Jurkat, Clone E6-1 (cell line): ENCODE data around the gene BEST3. TPM values are rescaled to one million over a fixed set of nuclear protein-coding genes. Genes with fewer than 3 reads are reported as not detected.

Source experiments
- DNase-seq: peaks from one replicate; pipeline ENCODE4 v3.0.0-alpha.2; 2011; ENCODE audit warnings: low read depth, low spot score
- H3K4me3 ChIP-seq: 2 replicates; pipeline ENCODE4 v1.5.1; 2011; ENCODE audit warnings: mild to moderate bottlenecking, low read length, control low read depth, moderate library complexity
- polyA plus RNA-seq: library from polyadenylated mRNA; unstranded; fragments of >200 nt; gene quantifications from one replicate; pipeline ENCODE4 v1.2.1, GENCODE V29; 2012; ENCODE audit warnings: missing spikeins; ENCODE audit not compliant: insufficient read length, insufficient read depth

The BEST3 gene
- polyA plus RNA-seq, result not detected

- no peak within 1 kb of the TSS for H3K4me3 ChIP-seq
- no peak for DNase-seq
These were observed at the start of gene BEST3 for GRCh38 chr12:69698769-69699540. TSS of gene BEST3 (minus strand) at chr12:69699303. CDS start at chr12:69697798, 1,505 bp downstream.

DNA sequence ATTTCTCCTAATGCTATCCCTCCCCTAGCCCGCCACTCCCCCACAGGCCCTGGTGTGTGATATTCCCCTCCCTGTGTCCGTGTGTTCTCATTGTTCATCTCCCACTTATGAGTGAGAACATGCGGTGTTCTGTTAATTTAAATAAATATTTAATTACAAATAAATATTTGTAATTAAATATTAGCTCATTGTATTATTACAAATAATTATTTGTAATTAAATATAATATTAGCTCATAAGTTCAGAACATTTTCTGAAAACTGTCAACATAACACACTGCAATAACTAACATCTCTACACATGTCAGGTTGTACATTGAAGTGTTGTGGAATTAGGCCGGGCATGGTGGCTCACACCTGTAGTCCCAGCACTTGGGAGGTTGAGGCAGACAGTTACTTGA lies 45.0 kb upstream of the BEST3 start:
- no peak overlapping the region for H3K4me3 ChIP-seq
- DNase-seq, result no peak

DNA sequence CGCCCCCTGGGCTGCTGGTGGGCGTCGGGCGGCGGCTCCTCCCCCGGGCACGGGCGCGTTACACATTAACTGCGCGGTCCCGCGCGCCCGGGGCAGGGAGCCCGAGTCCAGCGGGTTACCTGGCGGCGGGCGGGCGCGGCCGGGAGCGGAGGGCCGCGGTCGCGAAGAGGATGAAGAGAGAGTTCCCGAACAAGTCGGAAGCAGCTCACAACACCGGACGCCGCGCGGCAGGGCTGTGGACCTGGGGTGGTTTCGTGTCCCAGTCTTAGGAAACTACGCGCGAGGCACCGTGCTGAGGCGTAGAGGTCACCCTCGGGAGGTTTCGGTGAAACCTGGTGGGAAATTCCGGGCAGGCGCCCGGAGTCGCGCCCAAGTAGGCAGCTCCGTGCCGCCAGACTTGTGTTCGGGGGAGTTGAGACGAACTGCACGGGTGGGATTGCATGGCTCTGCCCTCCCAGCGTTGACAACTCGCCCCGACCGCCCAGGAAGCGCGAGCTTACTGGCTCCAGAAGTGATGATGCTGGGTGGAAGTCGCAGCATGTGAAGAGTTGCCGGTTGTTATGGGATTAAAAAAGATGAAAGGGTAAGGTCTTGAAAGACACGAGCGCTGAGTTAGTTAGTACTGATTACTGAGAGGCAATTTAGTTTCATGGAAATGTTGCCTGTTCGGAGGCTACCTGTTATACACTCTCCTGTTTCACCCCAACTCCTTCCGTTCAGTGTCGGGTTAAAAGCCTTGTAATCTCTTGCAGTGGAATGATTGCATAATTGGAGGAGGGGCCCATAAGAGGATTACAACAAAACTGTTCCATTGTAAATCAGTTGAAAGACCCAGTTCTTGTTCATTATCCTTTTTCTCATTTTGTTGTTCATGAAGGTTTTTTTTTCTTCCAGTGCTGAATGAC lies 40.4 kb upstream of the BEST3 start:
- peak overlapping the region; percentile 79 for H3K4me3 ChIP-seq
- peak; percentile 78 for DNase-seq

DNA sequence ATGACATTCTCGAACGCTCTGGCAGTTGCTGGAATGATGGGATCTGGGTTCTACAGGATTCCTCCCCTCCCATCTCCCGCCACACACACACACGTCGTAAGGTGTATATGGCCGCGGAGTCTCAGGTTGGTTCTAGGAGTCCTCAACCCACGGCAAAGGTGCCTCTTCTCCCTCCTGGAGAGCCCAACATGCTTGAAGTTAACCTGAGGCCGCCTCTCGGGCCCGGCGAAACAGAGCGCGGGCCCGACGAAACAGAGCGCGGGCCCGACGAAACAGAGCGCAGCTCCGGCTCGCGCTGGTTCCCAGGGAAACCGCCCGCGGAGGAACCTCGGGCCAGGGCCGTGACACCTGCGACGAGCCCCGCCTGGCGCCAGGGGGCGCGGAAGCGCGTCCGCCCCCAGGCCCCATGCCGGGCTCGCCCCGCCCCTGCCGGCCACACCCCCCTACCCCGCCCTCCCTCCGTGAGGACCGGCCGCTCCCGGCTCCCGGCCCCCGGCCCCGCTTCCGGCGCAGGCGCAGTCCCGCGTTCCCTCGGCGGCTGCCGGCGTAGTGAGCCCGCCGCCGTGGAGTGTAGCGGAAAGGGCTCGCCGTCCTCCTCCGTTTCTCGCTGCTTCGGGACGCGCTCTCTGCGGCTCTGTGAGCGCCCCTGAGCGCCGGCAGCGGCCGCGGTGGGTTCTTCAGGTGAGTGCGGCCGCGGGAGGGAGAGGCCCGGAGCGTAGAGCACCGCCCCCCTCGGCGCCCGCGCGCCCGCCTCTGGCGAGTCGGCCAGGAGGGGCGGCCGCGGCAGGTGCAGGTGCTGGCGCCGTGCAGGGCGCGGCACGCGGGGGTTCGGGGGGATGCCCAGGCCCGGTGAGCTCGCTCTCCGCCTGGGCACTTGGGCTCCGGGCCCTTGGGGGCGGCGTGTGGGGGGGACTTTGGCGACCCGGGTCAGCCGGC lies 39.5 kb upstream of the BEST3 start, which contains the start of gene RAB3IP:
TSS of gene RAB3IP (plus strand) at position 510 of the 936 bp plus-strand sequence. CDS start 16,549 bp downstream, outside the sequence.
- DNase-seq, result peak; percentile 75
- H3K4me3 ChIP-seq, result peak within 1 kb of the TSS; percentile 79

- no peak for DNase-seq
- H3K4me3 ChIP-seq, result no peak overlapping the region
These were observed 34.5 kb upstream of the BEST3 start for GRCh38 chr12:69733638-69734037.

GRCh38 chr12:69732088-69732487 lies 33.0 kb upstream of the BEST3 start:
- no peak for DNase-seq
- no peak overlapping the region for H3K4me3 ChIP-seq

DNA sequence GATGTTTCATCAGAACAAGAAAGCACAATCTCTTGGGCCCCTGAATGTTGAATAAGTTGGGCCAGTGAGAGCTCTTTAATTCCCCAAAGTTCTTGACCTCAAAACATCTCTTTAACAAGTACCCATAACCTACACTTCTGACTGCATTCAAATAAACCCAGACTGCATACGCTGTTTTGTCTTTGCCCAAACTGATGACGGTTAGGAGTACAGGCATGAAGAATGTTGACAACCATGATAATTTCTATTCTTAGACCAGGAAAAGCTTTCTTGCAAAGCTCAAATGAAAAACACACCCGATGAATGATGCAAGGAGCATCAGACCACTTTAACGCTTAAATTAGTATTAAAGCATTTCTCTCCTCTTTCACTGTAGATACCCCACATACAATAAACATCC lies 27.8 kb upstream of the BEST3 start:
- no peak for DNase-seq
- no peak overlapping the region for H3K4me3 ChIP-seq

DNA sequence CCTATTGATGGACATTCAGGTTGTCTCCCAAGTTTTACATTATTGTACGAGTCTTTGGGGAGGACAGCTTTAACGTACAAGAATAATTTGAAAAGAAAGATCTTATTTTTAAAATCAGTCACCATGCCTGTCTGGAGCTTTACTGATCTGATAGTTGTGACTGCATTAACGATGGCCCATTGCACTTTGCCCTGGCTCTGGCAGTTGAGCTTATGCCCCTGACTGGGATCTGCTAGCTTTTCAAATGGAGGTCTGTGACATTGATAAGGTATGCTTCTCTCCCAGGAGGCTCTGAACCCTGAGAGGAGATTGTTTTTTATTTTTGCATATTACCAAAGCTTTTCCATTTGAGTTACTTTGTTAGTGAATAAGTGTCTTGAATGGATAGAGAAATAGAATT lies 21.6 kb upstream of the BEST3 start:
- no peak for DNase-seq
- H3K4me3 ChIP-seq, result no peak overlapping the region

GRCh38 chr12:69719336-69720316 lies 20.5 kb upstream of the BEST3 start:
- no peak overlapping the region for H3K4me3 ChIP-seq
- DNase-seq, result no peak

DNA sequence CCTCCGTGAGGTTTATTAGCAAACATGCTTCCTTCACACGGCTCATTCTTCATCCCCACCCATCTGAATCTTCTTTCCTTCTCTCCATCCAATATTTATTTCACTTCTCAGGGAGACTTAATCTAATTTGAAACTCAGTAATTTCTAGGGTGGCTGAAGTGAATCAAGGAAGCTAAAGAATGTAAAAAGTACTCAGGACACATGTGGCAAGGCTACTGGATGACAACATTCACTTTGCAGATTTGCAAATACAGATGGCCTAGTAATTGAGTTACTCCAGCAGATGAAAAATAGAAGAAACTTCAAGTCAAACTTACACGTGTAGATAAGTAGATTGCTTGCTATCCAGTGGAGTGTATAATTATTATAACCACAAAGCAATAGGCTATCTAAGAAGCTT lies 15.4 kb upstream of the BEST3 start:
- no peak overlapping the region for H3K4me3 ChIP-seq
- no peak for DNase-seq

DNA sequence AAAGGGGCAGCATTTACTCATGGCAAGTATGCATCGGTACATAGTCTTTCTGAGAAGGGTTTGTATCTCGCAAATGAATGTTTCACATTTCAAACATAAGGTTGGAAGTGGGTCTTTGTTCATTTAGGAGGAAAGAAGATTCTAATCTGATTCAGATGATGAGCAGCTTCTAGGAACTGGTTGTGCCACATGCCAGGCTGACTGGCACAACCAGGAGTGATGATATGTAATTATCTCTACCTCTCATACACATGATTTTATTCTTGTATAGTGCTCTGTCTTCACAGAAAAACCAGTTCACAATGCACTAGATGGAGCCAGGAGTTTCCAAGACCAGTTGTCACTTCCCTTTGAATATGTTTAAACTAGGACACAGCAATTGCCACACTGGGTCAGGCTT lies 13.7 kb upstream of the BEST3 start:
- no peak overlapping the region for H3K4me3 ChIP-seq
- no peak for DNase-seq

- DNase-seq, result no peak
These were observed 9.5 kb upstream of the BEST3 start for GRCh38 chr12:69708649-69709048.

DNA sequence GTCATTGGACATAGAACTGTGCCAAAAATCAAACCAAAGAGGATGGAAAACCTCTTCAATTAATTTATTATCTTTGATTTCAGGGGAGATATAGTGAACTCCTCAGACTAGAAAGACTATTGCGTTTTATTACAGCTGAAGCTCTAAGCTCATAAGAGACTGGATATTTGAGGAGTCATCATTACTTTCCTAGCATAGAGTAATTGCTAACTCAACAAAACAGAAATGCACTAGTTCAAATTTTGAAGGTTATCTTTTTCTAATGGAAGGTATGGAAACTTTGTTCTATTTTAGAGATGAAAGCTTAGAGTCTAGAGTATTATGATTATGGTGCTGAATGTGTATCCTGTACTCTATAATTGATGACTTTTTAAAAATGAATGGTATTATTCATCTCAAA lies 5.3 kb upstream of the BEST3 start:
- no peak overlapping the region for H3K4me3 ChIP-seq
- no peak for DNase-seq

More at GRCh38 chr12:69708649-69709048, 9.5 kb upstream of the BEST3 start:
- no peak overlapping the region for H3K4me3 ChIP-seq

GRCh38 chr12:69703146-69703642 lies 4.1 kb upstream of the BEST3 start:
- no peak overlapping the region for H3K4me3 ChIP-seq
- no peak for DNase-seq

DNA sequence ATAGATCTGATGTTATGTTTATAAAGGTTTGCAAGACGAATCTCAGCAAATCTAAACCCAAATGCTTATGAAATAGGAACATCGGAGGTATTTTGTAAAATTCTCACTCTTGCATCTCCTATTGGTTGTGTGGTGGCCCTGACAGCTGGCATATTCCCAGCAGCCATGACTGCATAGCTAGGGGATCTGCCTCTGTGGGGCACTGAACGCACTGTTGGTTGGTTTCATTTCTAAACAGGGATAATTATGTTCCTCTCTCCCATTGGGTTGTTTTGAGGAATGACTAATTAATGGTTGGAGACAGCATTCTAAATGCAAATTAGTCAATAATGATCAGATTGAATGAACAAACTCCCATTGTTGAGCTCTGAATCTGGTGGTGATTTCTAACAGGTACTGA lies 2.7 kb upstream of the BEST3 start:
- no peak for DNase-seq
- H3K4me3 ChIP-seq, result no peak overlapping the region

GRCh38 chr12:69698054-69698453 lies 1.0 kb downstream of the BEST3 start:
- DNase-seq, result no peak
- H3K4me3 ChIP-seq, result no peak overlapping the region

- DNase-seq, result no peak
- H3K4me3 ChIP-seq, result no peak overlapping the region
These were observed 5.0 kb downstream of the BEST3 start for GRCh38 chr12:69694123-69694522.

- H3K4me3 ChIP-seq, result no peak overlapping the region
These were observed 9.5 kb downstream of the BEST3 start for GRCh38 chr12:69689638-69690037.

More at GRCh38 chr12:69689638-69690037, 9.5 kb downstream of the BEST3 start:
- no peak for DNase-seq
